Activated CD8-positive, alpha-beta T cell treated with anti-CD3 and anti-CD28 coated beads, Interleukin-2, amount 10 ng/mL, durations not matched to agents 7 days and 5 days (primary cell): Measurements from ENCODE around the gene HOXB2. TPM values are rescaled to one million over a fixed set of nuclear protein-coding genes. Genes with fewer than 3 reads are reported as not detected.

Source experiments
- ATAC-seq: fragments of 150-1000 bp; cut with Tn5 transposase; one replicate; pipeline ENCODE4 v1.10.0; 2021; ENCODE audit warnings: moderate library complexity
- CTCF ChIA-PET: fragments of 350-600 bp; sonication (Branson Sonifier 250); formaldehyde crosslinking; loops from one replicate; lab custom pipeline; 2021; ENCODE audit warnings: antibody characterized with exemption; lab: Charles Lee
- POLR2A ChIA-PET: fragments of 350-600 bp; sonication (Branson Sonifier 250); formaldehyde crosslinking; loops from one replicate; lab custom pipeline; 2021; ENCODE audit warnings: antibody characterized with exemption; lab: Charles Lee
- DNase-seq: peaks from one replicate; pipeline ENCODE4 v3.0.0-alpha.2; 2020
- H3K27ac Mint-ChIP-seq: one replicate; pipeline ENCODE4 v1.8.0; 2021; ENCODE audit warnings: mild to moderate bottlenecking, mixed read lengths
- H3K27me3 Mint-ChIP-seq: one replicate; pipeline ENCODE4 v1.8.0; 2021; ENCODE audit warnings: low read depth, mixed read lengths
- H3K36me3 Mint-ChIP-seq: one replicate; pipeline ENCODE4 v1.8.0; 2021; ENCODE audit warnings: low read depth, mixed read lengths
- H3K4me1 Mint-ChIP-seq: one replicate; pipeline ENCODE4 v1.8.0; 2021; ENCODE audit warnings: low read depth, mixed read lengths
- H3K4me3 Mint-ChIP-seq: one replicate; pipeline ENCODE4 v1.8.0; 2021; ENCODE audit warnings: mild to moderate bottlenecking, mixed read lengths
- H3K9me3 Mint-ChIP-seq: one replicate; pipeline ENCODE4 v1.8.0; 2022; ENCODE audit warnings: mixed read lengths; ENCODE audit not compliant: insufficient read depth
- total RNA-seq, 2 experiments: library from RNA; stranded (reverse); gene quantifications; one replicate each; pipeline ENCODE4 v1.2.3, GENCODE V29; 2021

The HOXB2 gene
- total RNA-seq: 10 to 100 TPM; 15.7 to 17.7 TPM

DNA sequence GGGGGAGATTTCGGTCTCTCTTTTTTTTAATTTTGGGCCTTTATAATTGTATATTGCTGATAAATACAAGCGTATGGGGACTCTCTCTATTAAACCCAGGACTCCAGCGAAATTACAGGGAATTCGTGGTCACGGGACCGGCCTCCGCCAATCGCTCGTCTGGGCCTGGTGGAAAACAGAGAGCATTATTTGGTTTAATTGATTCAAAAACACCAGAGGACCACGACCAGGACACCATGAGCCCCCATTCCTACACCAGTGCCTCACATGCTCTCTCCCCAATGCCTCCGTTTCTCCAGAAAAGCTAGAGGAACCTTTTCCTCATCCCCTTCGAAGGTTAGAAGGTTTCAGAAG lies at the start of gene HOXB2:
Gene HOXB2 (minus strand): TSS at position 88 of the 354 bp plus-strand sequence. CDS start 198 bp downstream, outside the sequence.
- DNase-seq: no peak
- no peak for ATAC-seq
- CTCF ChIA-PET: no interaction called here
- H3K36me3 Mint-ChIP-seq: peaks cover 19% of the 10 kb centered on the region
- H3K4me3 Mint-ChIP-seq: peak within 1 kb of the TSS; percentile 90
- peaks cover 2% of the 10 kb centered on the region for H3K27me3 Mint-ChIP-seq
- H3K4me1 Mint-ChIP-seq: peaks cover 66% of the 10 kb centered on the region
- H3K27ac Mint-ChIP-seq: peak within 1 kb of the TSS; percentile 86
- POLR2A ChIA-PET: no interaction called here
- no peaks in the 10 kb centered on the region for H3K9me3 Mint-ChIP-seq

DNA sequence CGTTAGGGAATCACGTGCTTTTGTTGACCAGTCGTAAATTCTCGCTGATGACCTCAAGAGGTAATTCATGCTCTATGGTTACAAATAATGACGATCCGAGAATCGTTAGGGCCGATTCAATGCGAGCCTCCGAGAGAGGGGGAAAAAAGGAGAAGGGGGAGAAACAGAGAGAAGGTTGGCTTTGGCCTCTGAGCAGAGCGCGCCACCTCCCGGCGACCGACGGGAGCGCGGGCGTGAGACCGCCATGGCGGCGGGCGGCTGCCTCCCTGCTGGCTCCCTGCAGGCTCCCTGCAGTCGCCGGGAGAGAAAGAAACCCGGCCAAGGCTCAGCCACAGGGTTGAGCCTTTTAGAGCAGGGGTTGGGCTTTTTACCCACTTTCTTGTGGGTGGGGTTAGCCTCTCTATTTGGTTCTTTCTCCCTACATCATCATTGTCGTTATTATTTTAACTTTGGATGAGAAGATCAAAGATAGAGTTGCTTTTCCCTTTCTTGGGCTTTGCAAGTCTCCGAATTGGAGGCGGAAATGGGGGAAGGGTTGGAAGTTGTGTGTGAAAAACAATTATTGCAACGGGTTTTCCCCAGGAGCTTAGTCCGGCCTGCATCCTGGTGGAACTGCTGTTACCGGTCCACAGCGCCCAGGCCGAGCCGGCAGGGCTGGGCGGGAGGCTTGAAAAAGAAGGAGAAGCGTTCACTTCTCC lies 49.1 kb upstream of the HOXB2 start:
- Mint-ChIP-seq H3K4me3 (peak overlapping the region; percentile 76), H3K9me3 (no peaks in the 10 kb centered on the region), H3K4me1 (peaks cover 44% of the 10 kb centered on the region), H3K27ac (peak overlapping the region; percentile 23), H3K36me3 (no peaks in the 10 kb centered on the region), H3K27me3 (peaks cover 76% of the 10 kb centered on the region)
- ChIA-PET CTCF (interaction anchor here (0.8 to 5.3 kb wide), 51 partner anchors 11 to 623 kb away, joined by 3 to 60 read pairs (median 5); partner anchors contain the start of genes CDK5RAP3 and HOXB8), POLR2A (no interaction called here)
- peak; percentile 86 for DNase-seq
- peak; percentile 65 for ATAC-seq

DNA sequence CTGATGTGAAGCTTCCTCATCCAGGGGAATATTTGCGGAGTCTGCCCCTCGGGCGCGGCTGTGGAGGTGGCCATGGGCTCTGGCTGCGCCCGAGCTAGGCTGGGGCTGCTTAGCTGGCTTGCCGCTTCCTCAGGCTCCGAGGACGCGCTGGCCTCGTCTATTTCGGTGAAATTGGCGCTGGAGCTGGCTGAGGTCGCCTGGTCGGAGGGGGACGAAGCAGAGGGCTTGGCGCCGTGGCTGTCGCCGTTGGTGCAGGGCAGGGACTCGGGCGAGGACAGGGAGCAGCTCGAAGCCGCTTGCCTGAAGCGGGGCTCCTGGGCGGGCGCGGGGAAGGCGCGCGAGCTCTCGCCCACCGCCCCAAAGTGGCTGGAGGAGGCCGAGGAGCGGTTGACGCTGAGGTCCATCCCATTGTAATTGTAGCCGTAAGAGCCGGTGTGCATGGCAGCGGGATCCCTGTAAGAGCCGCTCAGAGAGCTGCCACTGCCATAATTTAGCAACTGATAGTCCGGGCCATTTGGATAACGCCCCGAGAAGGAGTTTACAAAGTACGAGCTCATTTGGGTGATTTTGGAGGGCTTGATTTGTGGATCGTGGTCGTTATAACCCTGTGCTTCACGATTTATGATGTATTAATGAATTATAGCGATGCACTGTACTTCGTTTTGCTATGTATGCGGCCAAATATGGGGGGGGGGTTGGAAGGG lies 48.4 kb upstream of the HOXB2 start, which contains the start of gene HOXB5:
Gene HOXB5 (minus strand): TSS at position 654 of the 704 bp plus-strand sequence. CDS start 97 bp downstream, at position 557.
- no peaks in the 10 kb centered on the region for H3K9me3 Mint-ChIP-seq
- H3K27me3 Mint-ChIP-seq: peaks cover 76% of the 10 kb centered on the region

DNA sequence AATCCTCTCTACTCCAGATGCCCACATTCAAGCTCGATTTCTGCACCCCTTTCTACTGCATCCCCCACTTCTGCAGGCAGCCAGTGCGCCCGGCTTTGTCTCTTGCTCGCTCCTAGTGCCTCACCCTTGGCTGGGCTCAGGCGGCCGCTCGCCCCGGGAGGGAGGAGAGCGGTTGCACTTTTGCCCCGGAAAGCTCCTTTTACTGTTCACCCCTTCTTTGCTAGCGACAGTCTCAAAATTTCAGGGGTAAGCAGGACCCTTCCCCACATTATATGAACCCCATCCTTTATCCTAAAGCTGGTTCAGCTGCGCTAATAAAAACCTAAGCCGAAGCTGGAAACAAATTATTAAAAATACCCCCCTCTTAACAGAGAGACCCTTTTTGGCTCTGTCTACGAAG lies 47.7 kb upstream of the HOXB2 start:
- H3K27ac Mint-ChIP-seq: no peak overlapping the region
- no peaks in the 10 kb centered on the region for H3K36me3 Mint-ChIP-seq
- H3K27me3 Mint-ChIP-seq: peaks cover 77% of the 10 kb centered on the region
- no peaks in the 10 kb centered on the region for H3K9me3 Mint-ChIP-seq
- CTCF ChIA-PET: interaction anchor here (0.8 to 5.3 kb wide), 61 partner anchors 9 to 622 kb away, joined by 3 to 60 read pairs (median 5); partner anchors contain the start of gene CDK5RAP3
- DNase-seq: peak; percentile 48
- POLR2A ChIA-PET: interaction anchor here (0.7 kb wide), 1 partner anchor 69 kb away, joined by 3 read pairs; no protein-coding TSS in a partner anchor
- peaks cover 37% of the 10 kb centered on the region for H3K4me1 Mint-ChIP-seq
- peak; percentile 49 for ATAC-seq
- peak overlapping the region; percentile 76 for H3K4me3 Mint-ChIP-seq

More for the DNA sequence above, 48.4 kb upstream of the HOXB2 start, which contains the start of gene HOXB5:
- H3K36me3 Mint-ChIP-seq: no peaks in the 10 kb centered on the region
- ATAC-seq (peak; percentile 47), DNase-seq (peak; percentile 40)
- H3K4me3 Mint-ChIP-seq: peak within 1 kb of the TSS; percentile 76
- CTCF ChIA-PET: interaction anchor here (0.6 to 5.3 kb wide), 79 partner anchors 10 to 643 kb away, joined by 3 to 60 read pairs (median 4); partner anchors contain the start of genes CDK5RAP3 and HOXB8
- POLR2A ChIA-PET: no interaction called here
- H3K27ac Mint-ChIP-seq: peak within 1 kb of the TSS; percentile 23
- peaks cover 43% of the 10 kb centered on the region for H3K4me1 Mint-ChIP-seq

DNA sequence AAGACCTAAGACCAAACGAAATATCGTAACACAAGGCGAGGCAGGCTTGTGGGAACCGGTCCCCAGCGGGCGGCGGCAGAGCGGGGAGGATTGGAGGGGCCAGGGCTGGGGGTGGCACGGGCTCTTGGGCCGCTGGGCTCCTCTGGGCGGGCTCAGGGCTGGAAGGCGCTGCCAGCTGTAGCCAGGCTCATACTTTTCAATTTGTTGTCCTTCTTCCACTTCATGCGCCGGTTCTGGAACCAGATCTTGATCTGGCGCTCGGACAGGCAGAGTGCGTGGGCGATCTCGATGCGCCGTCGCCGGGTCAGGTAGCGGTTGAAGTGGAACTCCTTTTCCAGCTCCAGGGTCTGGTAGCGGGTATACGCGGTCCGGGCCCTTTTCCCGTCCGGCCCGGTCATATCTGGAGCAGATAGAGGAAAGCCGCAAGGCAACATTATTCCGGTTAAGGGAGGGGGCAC lies 47.2 kb upstream of the HOXB2 start:
- CTCF ChIA-PET: interaction anchor here (1.2 to 5.3 kb wide), 25 partner anchors 21 to 621 kb away, joined by 3 to 60 read pairs (median 13); partner anchors contain the start of gene CDK5RAP3
- Mint-ChIP-seq H3K4me3 (no peak overlapping the region), H3K9me3 (no peaks in the 10 kb centered on the region), H3K27me3 (peaks cover 77% of the 10 kb centered on the region), H3K4me1 (peaks cover 37% of the 10 kb centered on the region), H3K27ac (no peak overlapping the region), H3K36me3 (no peaks in the 10 kb centered on the region)
- no peak for DNase-seq
- POLR2A ChIA-PET: interaction anchor here (0.7 kb wide), 1 partner anchor 69 kb away, joined by 3 read pairs; no protein-coding TSS in a partner anchor
- ATAC-seq: no peak

DNA sequence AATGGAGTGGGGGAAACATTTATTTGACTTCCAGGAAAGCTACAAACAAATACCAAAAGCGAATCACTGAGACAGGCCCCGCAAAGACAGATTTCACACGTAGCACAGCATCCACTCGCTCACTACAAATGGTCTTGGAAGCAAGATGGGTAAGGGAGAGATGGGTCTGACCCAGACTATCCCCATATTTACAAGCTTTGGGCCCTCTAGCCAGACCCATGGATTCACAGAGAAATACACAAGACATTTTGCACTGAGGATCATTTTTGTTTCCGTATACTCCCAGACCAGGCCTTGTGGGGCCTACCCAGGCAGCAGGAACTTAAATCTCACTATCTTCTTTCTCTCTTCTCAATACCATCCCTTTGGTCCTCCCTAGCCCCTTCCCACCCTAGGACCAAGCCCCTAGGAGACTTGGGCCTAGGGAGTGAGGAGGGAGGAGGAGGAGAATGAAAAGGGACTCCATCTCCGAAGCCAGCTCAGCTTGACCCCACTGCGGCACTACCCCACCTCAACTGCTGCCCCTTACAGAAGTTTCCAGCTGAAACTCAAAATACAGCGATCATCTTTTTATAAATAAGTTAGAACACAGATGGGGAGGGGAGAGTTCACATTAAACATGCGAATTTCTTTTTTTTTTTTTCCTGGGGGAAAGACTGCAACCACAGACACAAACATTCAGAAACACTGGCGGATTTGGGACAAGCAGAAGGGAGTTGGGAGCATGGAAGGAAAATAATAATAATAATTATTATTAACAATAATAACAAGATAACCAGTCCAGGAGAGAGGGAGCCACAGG lies 46.5 kb upstream of the HOXB2 start:
- no peaks in the 10 kb centered on the region for H3K36me3 Mint-ChIP-seq

DNA sequence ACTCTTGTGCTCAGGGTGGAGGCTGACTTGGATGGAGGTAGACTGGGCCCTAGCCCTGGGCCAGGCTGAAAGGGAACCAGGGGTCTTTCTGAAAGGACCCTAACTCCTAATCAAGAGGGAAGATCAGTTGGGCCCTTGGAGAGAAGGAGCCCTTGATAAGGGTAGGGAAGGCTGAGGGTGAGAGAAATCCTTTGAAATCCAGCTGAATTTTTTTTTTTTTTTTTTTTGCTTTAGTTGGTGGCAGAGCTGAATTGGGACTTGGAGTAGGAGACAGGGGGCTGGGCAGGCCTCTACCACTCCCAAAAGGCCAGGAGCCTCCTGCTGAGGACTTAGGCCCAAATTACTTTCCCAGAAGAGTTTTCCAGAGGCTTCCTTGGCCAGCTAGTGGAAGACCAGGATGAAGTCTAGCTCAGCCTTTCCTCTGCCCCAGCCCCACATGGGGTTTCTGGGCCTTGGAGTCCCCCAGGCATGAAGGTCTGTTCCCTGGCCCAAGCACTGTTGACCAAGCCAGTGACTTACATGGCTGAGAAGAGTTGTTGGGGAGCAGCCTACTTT lies 45.8 kb upstream of the HOXB2 start:
- POLR2A ChIA-PET: no interaction called here

More for the DNA sequence above, 46.5 kb upstream of the HOXB2 start:
- ChIA-PET CTCF (interaction anchor here (0.7 to 5.3 kb wide), 11 partner anchors 21 to 327 kb away, joined by 3 to 60 read pairs (median 24); no protein-coding TSS in a partner anchor), POLR2A (no interaction called here)
- Mint-ChIP-seq H3K4me3 (no peak overlapping the region), H3K4me1 (peaks cover 37% of the 10 kb centered on the region), H3K27me3 (peaks cover 77% of the 10 kb centered on the region), H3K9me3 (no peaks in the 10 kb centered on the region), H3K27ac (no peak overlapping the region)
- no peak for ATAC-seq
- DNase-seq: no peak

DNA sequence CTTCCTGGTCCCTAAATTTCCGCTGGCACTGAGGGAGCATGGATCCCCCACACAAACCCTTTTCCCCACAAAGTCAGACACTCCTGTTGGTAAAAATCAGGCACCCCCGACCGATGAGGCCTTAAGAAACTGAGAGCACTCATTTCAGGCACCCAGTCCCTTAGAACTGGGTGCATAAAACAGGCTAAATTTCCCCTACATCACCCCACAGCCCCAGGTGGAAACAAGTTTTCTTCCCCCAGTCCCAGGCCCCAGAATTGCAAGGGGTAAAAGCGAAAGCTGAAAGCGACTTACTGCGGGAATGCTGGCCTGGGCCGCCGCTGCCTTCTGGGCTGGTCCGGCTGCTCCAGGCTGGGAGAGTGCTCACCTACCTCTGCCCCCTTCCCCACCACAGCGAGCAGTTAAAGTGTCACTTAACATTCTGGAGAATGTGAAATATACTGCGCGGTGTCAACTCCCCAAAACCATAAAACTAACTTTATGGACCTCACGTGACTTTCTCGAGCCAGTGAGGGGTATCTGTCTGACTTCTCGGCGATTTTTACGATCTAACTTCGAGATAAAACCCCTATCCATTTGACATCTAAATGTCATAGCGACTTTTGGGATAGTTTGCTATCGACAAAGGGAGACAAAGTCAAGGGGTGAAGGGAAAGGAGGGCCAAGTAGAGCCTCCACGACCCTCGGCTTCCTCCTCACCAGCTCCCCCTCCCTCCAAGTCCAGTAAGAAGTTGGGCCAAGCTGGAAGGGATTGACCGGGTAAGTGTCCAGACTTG lies 45.1 kb upstream of the HOXB2 start, which contains the start of gene HOXB3:
Gene HOXB3 (minus strand): TSS at position 411 of the 776 bp plus-strand sequence. CDS start 37,767 bp downstream, outside the sequence.
- H3K9me3 Mint-ChIP-seq: no peaks in the 10 kb centered on the region
- no peak for ATAC-seq
- H3K4me1 Mint-ChIP-seq: peaks cover 48% of the 10 kb centered on the region
- peaks cover 71% of the 10 kb centered on the region for H3K27me3 Mint-ChIP-seq
- DNase-seq: no peak
- no peaks in the 10 kb centered on the region for H3K36me3 Mint-ChIP-seq
- ChIA-PET CTCF (interaction anchor here (1.0 to 4.1 kb wide), 4 partner anchors 90 to 327 kb away, joined by 4 to 25 read pairs (median 6); no protein-coding TSS in a partner anchor), POLR2A (no interaction called here)
- H3K4me3 Mint-ChIP-seq: no peak within 1 kb of the TSS
- no peak within 1 kb of the TSS for H3K27ac Mint-ChIP-seq

More for the DNA sequence above, 45.8 kb upstream of the HOXB2 start:
- ATAC-seq (no peak), DNase-seq (no peak)
- no peaks in the 10 kb centered on the region for H3K9me3 Mint-ChIP-seq
- peaks cover 78% of the 10 kb centered on the region for H3K27me3 Mint-ChIP-seq
- H3K4me3 Mint-ChIP-seq: no peak overlapping the region
- H3K36me3 Mint-ChIP-seq: no peaks in the 10 kb centered on the region
- no peak overlapping the region for H3K27ac Mint-ChIP-seq
- CTCF ChIA-PET: interaction anchor here (1.2 to 4.1 kb wide), 2 partner anchors 139 to 239 kb away, joined by 3 to 25 read pairs; no protein-coding TSS in a partner anchor
- peaks cover 42% of the 10 kb centered on the region for H3K4me1 Mint-ChIP-seq

DNA sequence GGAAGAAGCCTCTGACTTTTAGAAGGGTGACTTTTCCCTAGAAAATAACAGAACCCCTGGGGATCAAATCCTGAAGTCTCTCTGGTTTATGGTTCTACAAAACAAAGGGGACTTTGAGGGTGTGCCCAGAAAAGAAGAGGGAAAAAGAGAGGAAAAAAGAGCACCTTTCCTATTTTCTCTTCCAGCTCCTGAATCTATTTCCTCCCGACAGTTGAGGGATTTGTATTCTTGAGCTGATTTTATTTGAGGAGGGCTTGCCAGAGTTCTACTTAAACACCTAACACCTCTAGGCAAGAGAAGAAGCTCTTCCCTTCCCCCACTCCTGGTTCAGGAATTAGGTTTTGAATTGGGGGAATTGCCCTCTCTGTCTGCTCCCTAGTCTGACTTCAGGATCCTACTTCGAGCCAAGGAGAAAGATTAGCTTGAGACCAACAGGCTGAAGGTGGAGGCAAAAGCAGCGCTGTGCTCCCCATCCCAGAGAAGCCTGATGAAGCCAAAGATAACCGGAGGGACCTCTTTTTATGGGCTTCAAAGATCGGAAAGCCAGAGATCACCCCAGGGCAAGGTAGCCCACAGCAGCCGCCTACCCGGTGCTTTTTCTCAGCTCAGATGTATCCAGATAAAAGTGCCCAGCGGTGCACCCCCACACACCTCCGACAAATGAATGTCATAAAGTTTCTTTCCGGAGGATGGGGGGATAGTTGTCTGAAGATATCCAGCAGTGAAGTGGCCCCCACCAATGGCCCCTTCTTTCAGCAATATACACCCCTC lies 44.3 kb upstream of the HOXB2 start:
- H3K36me3 Mint-ChIP-seq: no peaks in the 10 kb centered on the region
- H3K9me3 Mint-ChIP-seq: no peaks in the 10 kb centered on the region
- ChIA-PET POLR2A (interaction anchor here (1.1 kb wide), 1 partner anchor 43 kb away, joined by 3 read pairs; no protein-coding TSS in a partner anchor), CTCF (interaction anchor here (1.0 to 4.1 kb wide), 9 partner anchors 9 to 509 kb away, joined by 4 to 25 read pairs (median 6); no protein-coding TSS in a partner anchor)
- H3K27me3 Mint-ChIP-seq: peaks cover 70% of the 10 kb centered on the region
- no peak overlapping the region for H3K27ac Mint-ChIP-seq
- no peak overlapping the region for H3K4me3 Mint-ChIP-seq
- H3K4me1 Mint-ChIP-seq: peaks cover 51% of the 10 kb centered on the region
- DNase-seq (no peak), ATAC-seq (no peak)
